Adrenal gland (tissue), 5 donors: ENCODE data around the gene PARVB.

Experiments used
- POLR2A ChIP-seq, 2 donors: fragments of 450-650 bp; IDR thresholded peaks; one replicate each; pipeline ENCODE4 v1.6.1; 2017; ENCODE audit warnings: antibody characterized with exemption in 2 of 2, mild to moderate bottlenecking in 2 of 2, moderate library complexity in 1 of 2
- TF ChIP-seq, protein P1 (sequence below), 6 experiments: fragments of 450-650 bp in 4 of 6; fragments of 200-600 bp in 2 of 6; sonication (generic) in 1 of 6; IDR thresholded peaks; 1 replicate in 5 of 6; 2 replicates in 1 of 6; pipeline versions ENCODE4 v1.5.1 to v1.8.0; 2016 to 2021; ENCODE audit warnings: antibody characterized with exemption in 6 of 6, mild to moderate bottlenecking in 2 of 6, moderate library complexity in 1 of 6
- donor health status: DM: no; HTN: no; CAD: no.

DNA sequence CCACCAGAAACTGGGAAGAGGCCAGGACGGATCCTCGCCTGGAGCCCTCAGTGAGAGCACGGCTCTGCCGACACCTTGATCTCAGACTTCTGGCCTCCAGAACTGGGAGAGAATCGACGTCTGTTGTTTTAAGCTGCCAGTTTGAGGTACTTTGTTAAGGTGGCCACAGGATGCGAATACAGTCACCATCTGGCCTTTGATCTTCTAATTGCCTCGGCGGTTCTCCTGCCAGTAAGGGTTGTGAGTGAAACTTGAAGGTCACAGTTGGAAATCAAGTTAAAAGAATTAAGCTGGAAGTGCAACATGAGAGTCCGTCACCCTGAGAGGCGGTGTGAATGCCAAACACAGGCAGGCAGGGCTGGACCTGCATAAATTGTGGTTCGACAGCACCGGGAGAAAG is 27.9 kb downstream of the PARVB start:
- TF ChIP-seq, protein P1, sequence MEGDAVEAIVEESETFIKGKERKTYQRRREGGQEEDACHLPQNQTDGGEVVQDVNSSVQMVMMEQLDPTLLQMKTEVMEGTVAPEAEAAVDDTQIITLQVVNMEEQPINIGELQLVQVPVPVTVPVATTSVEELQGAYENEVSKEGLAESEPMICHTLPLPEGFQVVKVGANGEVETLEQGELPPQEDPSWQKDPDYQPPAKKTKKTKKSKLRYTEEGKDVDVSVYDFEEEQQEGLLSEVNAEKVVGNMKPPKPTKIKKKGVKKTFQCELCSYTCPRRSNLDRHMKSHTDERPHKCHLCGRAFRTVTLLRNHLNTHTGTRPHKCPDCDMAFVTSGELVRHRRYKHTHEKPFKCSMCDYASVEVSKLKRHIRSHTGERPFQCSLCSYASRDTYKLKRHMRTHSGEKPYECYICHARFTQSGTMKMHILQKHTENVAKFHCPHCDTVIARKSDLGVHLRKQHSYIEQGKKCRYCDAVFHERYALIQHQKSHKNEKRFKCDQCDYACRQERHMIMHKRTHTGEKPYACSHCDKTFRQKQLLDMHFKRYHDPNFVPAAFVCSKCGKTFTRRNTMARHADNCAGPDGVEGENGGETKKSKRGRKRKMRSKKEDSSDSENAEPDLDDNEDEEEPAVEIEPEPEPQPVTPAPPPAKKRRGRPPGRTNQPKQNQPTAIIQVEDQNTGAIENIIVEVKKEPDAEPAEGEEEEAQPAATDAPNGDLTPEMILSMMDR (IDR thresholded peaks at IDR 0.05), result no peak
- no peak for TF ChIP-seq POLR2A (IDR thresholded peaks at IDR 0.05)
